ENCODE measurements around the gene PKP4. TPM values are rescaled to one million over a fixed set of nuclear protein-coding genes. Genes with fewer than 3 reads are reported as not detected.
"Not testable (repeated sequence)": the region's sequence is repeated elsewhere in the genome, so short reads cannot be mapped to it uniquely, and the experiment has no call there.

The PKP4 gene
- total RNA-seq, 2 donors from 2014 or later, result 43.7 to 67.3 TPM

DNA sequence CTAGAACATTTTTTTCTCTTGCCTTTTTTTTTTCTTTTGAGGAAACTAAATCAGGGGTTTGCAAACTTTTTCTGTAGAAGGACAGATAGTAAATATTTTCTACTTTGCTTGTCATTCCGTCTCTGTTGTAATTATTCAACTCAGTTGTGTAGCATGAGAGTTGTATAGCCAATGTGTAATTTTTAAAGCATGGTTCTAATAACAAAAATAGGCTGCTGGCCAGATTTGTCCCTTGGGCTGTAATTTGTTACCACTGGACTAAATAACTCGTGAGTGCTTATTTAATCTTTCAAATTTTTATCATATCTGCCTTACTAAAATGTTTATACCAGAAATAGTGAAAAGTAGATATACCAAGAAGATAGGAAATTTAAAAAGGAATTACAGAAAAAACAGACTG lies 43.2 kb upstream of the PKP4 start:
- Histone ChIP-seq H3K27me3 (no peaks in the 10 kb centered on the region), H3K27ac (no peak overlapping the region), H3K36me3 (no peaks in the 10 kb centered on the region), H3K9me3 (no peaks in the 10 kb centered on the region), H3K4me1 (no peaks in the 10 kb centered on the region), H3K4me3 (no peak overlapping the region), H3K9ac (ENCODE audit: low read depth in 2 of 2, low read length in 2 of 2) (no peak overlapping the region)
- intact Hi-C loops (cut with DNase I), result no loop called here
- TF ChIP-seq, protein P1, sequence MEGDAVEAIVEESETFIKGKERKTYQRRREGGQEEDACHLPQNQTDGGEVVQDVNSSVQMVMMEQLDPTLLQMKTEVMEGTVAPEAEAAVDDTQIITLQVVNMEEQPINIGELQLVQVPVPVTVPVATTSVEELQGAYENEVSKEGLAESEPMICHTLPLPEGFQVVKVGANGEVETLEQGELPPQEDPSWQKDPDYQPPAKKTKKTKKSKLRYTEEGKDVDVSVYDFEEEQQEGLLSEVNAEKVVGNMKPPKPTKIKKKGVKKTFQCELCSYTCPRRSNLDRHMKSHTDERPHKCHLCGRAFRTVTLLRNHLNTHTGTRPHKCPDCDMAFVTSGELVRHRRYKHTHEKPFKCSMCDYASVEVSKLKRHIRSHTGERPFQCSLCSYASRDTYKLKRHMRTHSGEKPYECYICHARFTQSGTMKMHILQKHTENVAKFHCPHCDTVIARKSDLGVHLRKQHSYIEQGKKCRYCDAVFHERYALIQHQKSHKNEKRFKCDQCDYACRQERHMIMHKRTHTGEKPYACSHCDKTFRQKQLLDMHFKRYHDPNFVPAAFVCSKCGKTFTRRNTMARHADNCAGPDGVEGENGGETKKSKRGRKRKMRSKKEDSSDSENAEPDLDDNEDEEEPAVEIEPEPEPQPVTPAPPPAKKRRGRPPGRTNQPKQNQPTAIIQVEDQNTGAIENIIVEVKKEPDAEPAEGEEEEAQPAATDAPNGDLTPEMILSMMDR (IDR thresholded peaks at IDR 0.05), result no peak
- DNase-seq, result no peak

DNA sequence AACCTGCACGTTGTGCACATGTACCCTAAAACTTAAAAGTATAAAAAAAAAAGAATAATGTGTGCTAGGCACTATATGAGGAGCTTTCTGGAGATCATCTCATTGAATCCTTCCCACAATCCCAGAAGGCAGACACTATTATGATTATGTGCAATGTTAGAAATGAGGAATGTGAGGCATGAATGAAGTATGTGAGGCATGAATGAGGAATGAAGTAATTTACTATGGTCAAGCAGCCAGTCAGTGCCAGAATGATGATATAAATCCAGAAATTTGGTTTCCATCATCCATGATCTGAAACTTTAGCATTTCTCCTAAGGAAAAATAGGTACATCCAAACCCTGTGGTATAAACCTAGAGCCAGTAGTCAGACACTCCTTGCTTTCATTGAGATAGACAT lies 42.2 kb upstream of the PKP4 start:
- Histone ChIP-seq H3K36me3 (no peaks in the 10 kb centered on the region), H3K9ac (ENCODE audit: low read depth in 2 of 2, low read length in 2 of 2) (no peak overlapping the region), H3K27me3 (no peaks in the 10 kb centered on the region), H3K27ac (no peak overlapping the region), H3K4me1 (no peaks in the 10 kb centered on the region), H3K9me3 (no peaks in the 10 kb centered on the region), H3K4me3 (no peak overlapping the region)
- TF ChIP-seq, protein P1 (IDR thresholded peaks at IDR 0.05), result no peak
- DNase-seq, result no peak
- intact Hi-C loops (cut with DNase I), result no loop called here

DNA sequence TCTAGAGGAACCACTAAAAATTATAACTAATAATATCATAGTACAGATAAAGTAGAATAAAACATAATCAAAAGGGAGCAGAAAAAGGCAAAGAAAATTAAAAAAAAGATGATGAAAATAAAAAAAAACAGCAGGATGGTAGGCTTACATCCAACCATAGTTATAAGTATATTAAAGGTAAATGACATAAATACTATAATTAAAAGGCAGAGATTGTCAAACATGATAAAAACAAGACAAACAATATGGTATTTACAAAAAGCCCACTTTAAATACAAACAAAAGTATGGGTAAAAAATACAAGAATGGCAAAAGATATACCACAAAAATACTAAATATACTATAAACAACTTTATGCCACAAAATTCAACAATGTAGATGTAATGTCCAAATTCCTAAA lies 24.6 kb upstream of the PKP4 start:
- Histone ChIP-seq H3K9me3 (no peaks in the 10 kb centered on the region), H3K27me3 (no peaks in the 10 kb centered on the region), H3K36me3 (no peaks in the 10 kb centered on the region), H3K27ac (no peak overlapping the region), H3K4me3 (no peak overlapping the region), H3K9ac (ENCODE audit: low read depth in 2 of 2, low read length in 2 of 2) (no peak overlapping the region), H3K4me1 (no peaks in the 10 kb centered on the region)
- intact Hi-C loops (cut with DNase I), result no loop called here
- no peak for DNase-seq
- TF ChIP-seq, protein P1 (IDR thresholded peaks at IDR 0.05), result no peak

DNA sequence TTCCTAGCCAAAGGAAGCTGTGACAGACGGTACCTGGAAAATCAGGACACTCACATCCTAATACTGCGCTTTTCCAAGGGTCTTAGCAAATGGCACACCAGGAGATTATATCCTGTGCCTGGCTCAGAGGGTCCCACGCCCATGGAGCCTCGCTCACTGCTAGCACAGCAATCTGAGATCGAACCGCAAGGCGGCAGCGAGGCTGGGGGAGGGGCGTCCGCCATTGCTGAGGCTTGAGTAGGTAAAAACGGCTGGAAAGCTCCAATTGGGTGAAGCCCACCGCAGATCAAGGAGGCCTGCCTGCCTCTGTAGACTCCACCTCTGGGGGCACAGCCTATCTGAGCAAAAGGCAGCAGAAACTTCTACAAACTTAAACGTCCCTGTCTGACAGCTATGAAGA lies 23.0 kb upstream of the PKP4 start:
- H3K4me3 ChIP-seq; H3K9me3 ChIP-seq; H3K27ac ChIP-seq; H3K27me3 ChIP-seq; DNase-seq; intact Hi-C loops (cut with DNase I); H3K36me3 ChIP-seq; H3K4me1 ChIP-seq; H3K9ac ChIP-seq (ENCODE audit: low read depth in 2 of 2, low read length in 2 of 2): not testable (repeated sequence)

DNA sequence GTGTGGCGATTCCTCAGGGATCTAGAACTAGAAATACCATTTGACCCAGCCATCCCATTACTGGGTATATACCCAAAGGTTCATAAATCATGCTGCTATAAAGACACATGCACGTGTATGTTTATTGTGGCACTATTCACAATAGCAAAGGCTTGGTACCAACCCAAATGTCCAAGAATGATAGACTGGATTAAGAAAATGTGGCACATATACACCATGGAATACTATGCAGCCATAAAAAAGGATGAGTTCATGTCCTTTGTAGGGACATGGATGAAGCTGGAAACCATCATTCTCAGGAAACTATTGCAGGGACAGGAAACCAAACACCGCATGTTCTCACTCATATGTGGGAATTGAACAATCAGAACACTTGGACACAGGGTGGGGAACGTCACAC lies 17.7 kb upstream of the PKP4 start:
- DNase-seq; intact Hi-C loops (cut with DNase I); H3K9me3 ChIP-seq: not testable (repeated sequence)

DNA sequence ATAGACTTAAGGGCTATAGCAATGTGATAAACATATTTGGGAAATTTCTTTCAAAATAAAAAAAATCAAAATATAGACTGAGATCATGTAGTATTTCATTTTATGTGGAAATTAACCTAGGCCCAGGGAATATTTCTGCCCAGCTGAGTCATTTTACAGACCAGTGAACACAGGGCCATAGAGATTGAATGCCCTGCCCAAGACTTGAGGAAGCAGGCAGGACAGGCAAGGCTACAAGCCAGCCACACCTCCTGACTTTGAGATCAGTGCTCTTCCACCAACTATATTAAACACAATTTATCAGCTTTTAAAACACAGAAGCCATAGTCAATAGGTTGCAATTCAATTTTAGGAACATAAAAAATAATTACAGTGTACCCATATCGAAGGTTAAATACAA lies 13.1 kb upstream of the PKP4 start:
- Histone ChIP-seq H3K27me3 (no peaks in the 10 kb centered on the region), H3K9ac (ENCODE audit: low read depth in 2 of 2, low read length in 2 of 2) (no peak overlapping the region), H3K36me3 (no peaks in the 10 kb centered on the region), H3K4me3 (no peak overlapping the region), H3K27ac (no peak overlapping the region), H3K4me1 (no peaks in the 10 kb centered on the region), H3K9me3 (no peaks in the 10 kb centered on the region)
- DNase-seq, result no peak
- intact Hi-C loops (cut with DNase I), result no loop called here
- TF ChIP-seq, protein P1 (IDR thresholded peaks at IDR 0.05), result no peak

More for the DNA sequence above, 17.7 kb upstream of the PKP4 start:
- not testable (repeated sequence) for H3K36me3 ChIP-seq; H3K27ac ChIP-seq; H3K27me3 ChIP-seq; H3K9ac ChIP-seq (ENCODE audit: low read depth in 2 of 2, low read length in 2 of 2); H3K4me3 ChIP-seq; H3K4me1 ChIP-seq

Measured in colonic mucosa (tissue), 4 donors.